Natural killer cell treated with Interleukin-12 subunit alpha and Interleukin-12 subunit beta and Interleukin-15 and Interleukin-18, amount 100 ng/mL, for 72 hours (primary cell): ENCODE measurements around the gene GSC2. TPM values are rescaled to one million over a fixed set of nuclear protein-coding genes. Genes with fewer than 3 reads are reported as not detected.

Source experiments
- ATAC-seq, 2 donors: fragments of 150-1000 bp; cut with Tn5 transposase in 1 of 2; sonication (Bioruptor Pico), chemical (Tn5 transposase) in 1 of 2; 2 replicates each; pipeline ENCODE4 v1.10.0; 2021
- DNase-seq: peaks from one replicate; pipeline ENCODE4 v3.0.0; 2022; ENCODE audit warnings: low spot score
- H3K27ac Mint-ChIP-seq, 2 donors: 1 replicate in 1 of 2; 2 replicates in 1 of 2; pipeline ENCODE4 v1.8.0; 2022; ENCODE audit warnings: mixed read lengths in 2 of 2, mild to moderate bottlenecking in 1 of 2, moderate library complexity in 1 of 2
- H3K27me3 Mint-ChIP-seq, 2 donors: 1 replicate in 1 of 2; 2 replicates in 1 of 2; pipeline ENCODE4 v1.8.0; 2022; ENCODE audit warnings: mixed read lengths in 2 of 2
- H3K36me3 Mint-ChIP-seq: one replicate; pipeline ENCODE4 v1.8.0; 2022; ENCODE audit warnings: mixed read lengths
- H3K4me1 Mint-ChIP-seq, 2 donors: 1 replicate in 1 of 2; 2 replicates in 1 of 2; pipeline ENCODE4 v1.8.0; 2022; ENCODE audit warnings: low read depth in 2 of 2, mixed read lengths in 2 of 2, mild to moderate bottlenecking in 1 of 2
- H3K4me3 Mint-ChIP-seq: one replicate; pipeline ENCODE4 v1.8.0; 2022; ENCODE audit warnings: mixed read lengths
- H3K9me3 Mint-ChIP-seq: 2 replicates; pipeline ENCODE4 v1.8.0; 2022; ENCODE audit warnings: mixed read lengths
- total RNA-seq, 2 donors: library from RNA; stranded (reverse); gene quantifications; one replicate each; pipeline ENCODE4 v1.2.3, GENCODE V29; 2022

GSC2 gene
- total RNA-seq, 2 donors from 2014 or later: not detected

- no peak for DNase-seq
- no peaks in the 10 kb centered on the region for H3K9me3 Mint-ChIP-seq
- H3K36me3 Mint-ChIP-seq: peaks cover 17% of the 10 kb centered on the region
- H3K27ac Mint-ChIP-seq: no peak overlapping the region
- H3K27me3 Mint-ChIP-seq: no peaks in the 10 kb centered on the region
- no peak overlapping the region for H3K4me3 Mint-ChIP-seq
- ATAC-seq: no peak
- H3K4me1 Mint-ChIP-seq: peaks cover 7 to 15% of the 10 kb centered on the region in 2 donors
Measured at GRCh38 chr22:19139001-19139356, 11.1 kb downstream of the GSC2 start.

GRCh38 chr22:19138217-19139000 lies 11.7 kb downstream of the GSC2 start:
- ATAC-seq (no peak), DNase-seq (no peak)
- Mint-ChIP-seq H3K9me3 (no peaks in the 10 kb centered on the region), H3K27me3 (no peaks in the 10 kb centered on the region), H3K27ac (no peak overlapping the region), H3K4me1 (peaks cover 2 to 12% of the 10 kb centered on the region in 2 donors), H3K4me3 (no peak overlapping the region), H3K36me3 (peaks cover 14% of the 10 kb centered on the region)

- no peak overlapping the region for H3K4me3 Mint-ChIP-seq
- ATAC-seq: no peak
- H3K9me3 Mint-ChIP-seq: no peaks in the 10 kb centered on the region
- no peak overlapping the region for H3K27ac Mint-ChIP-seq
- DNase-seq: no peak
- peaks cover 14% of the 10 kb centered on the region for H3K36me3 Mint-ChIP-seq
- no peaks in the 10 kb centered on the region for H3K27me3 Mint-ChIP-seq
- H3K4me1 Mint-ChIP-seq: peaks cover 0 to 10% of the 10 kb centered on the region in 2 donors
Measured at GRCh38 chr22:19137384-19138216, 12.5 kb downstream of the GSC2 start.

GRCh38 chr22:19136915-19137314 lies 13.2 kb downstream of the GSC2 start:
- peaks cover 14% of the 10 kb centered on the region for H3K36me3 Mint-ChIP-seq
- H3K4me3 Mint-ChIP-seq: no peak overlapping the region
- peaks cover 0 to 10% of the 10 kb centered on the region in 2 donors for H3K4me1 Mint-ChIP-seq
- no peaks in the 10 kb centered on the region for H3K27me3 Mint-ChIP-seq
- no peak for DNase-seq
- no peak overlapping the region for H3K27ac Mint-ChIP-seq
- ATAC-seq: no peak
- no peaks in the 10 kb centered on the region for H3K9me3 Mint-ChIP-seq

- no peak overlapping the region for H3K4me3 Mint-ChIP-seq
- no peaks in the 10 kb centered on the region for H3K27me3 Mint-ChIP-seq
- H3K4me1 Mint-ChIP-seq: peaks cover 0 to 6% of the 10 kb centered on the region in 2 donors
- ATAC-seq: no peak
- H3K36me3 Mint-ChIP-seq: peaks cover 6% of the 10 kb centered on the region
- H3K9me3 Mint-ChIP-seq: no peaks in the 10 kb centered on the region
- no peak overlapping the region for H3K27ac Mint-ChIP-seq
- no peak for DNase-seq
Measured at GRCh38 chr22:19134874-19135273, 15.2 kb downstream of the GSC2 start.

GRCh38 chr22:19134176-19134831 lies 15.8 kb downstream of the GSC2 start:
- H3K27ac Mint-ChIP-seq: no peak overlapping the region
- H3K4me3 Mint-ChIP-seq: no peak overlapping the region
- H3K4me1 Mint-ChIP-seq: peaks cover 0 to 3% of the 10 kb centered on the region in 2 donors
- H3K9me3 Mint-ChIP-seq: no peaks in the 10 kb centered on the region
- no peak for ATAC-seq
- DNase-seq: no peak
- H3K36me3 Mint-ChIP-seq: peaks cover 6% of the 10 kb centered on the region
- no peaks in the 10 kb centered on the region for H3K27me3 Mint-ChIP-seq

- peaks cover 6% of the 10 kb centered on the region for H3K36me3 Mint-ChIP-seq
- H3K4me3 Mint-ChIP-seq: no peak overlapping the region
- ATAC-seq: no peak
- DNase-seq: no peak
- peaks cover 0 to 3% of the 10 kb centered on the region in 2 donors for H3K4me1 Mint-ChIP-seq
- H3K27ac Mint-ChIP-seq: no peak overlapping the region
- H3K27me3 Mint-ChIP-seq: no peaks in the 10 kb centered on the region
- H3K9me3 Mint-ChIP-seq: no peaks in the 10 kb centered on the region
Measured at GRCh38 chr22:19133561-19133960, 16.5 kb downstream of the GSC2 start.

- H3K27ac Mint-ChIP-seq: no peak overlapping the region
- H3K4me3 Mint-ChIP-seq: no peak overlapping the region
- peaks cover 6% of the 10 kb centered on the region for H3K36me3 Mint-ChIP-seq
- no peak for DNase-seq
- peaks cover 0 to 3% of the 10 kb centered on the region in 2 donors for H3K4me1 Mint-ChIP-seq
- H3K9me3 Mint-ChIP-seq: no peaks in the 10 kb centered on the region
- no peak for ATAC-seq
- H3K27me3 Mint-ChIP-seq: no peaks in the 10 kb centered on the region
Measured at GRCh38 chr22:19132693-19133400, 17.2 kb downstream of the GSC2 start.

GRCh38 chr22:19132153-19132552 lies 17.9 kb downstream of the GSC2 start:
- H3K4me3 Mint-ChIP-seq: no peak overlapping the region
- no peaks in the 10 kb centered on the region for H3K9me3 Mint-ChIP-seq
- peaks cover 0 to 3% of the 10 kb centered on the region in 2 donors for H3K4me1 Mint-ChIP-seq
- no peak overlapping the region for H3K27ac Mint-ChIP-seq
- DNase-seq: no peak
- no peak for ATAC-seq
- H3K27me3 Mint-ChIP-seq: no peaks in the 10 kb centered on the region
- H3K36me3 Mint-ChIP-seq: peaks cover 6% of the 10 kb centered on the region

- H3K36me3 Mint-ChIP-seq: peaks cover 6% of the 10 kb centered on the region
- H3K27me3 Mint-ChIP-seq: no peaks in the 10 kb centered on the region
- ATAC-seq: no peak
- no peak for DNase-seq
- H3K9me3 Mint-ChIP-seq: no peaks in the 10 kb centered on the region
- no peak overlapping the region for H3K27ac Mint-ChIP-seq
- H3K4me1 Mint-ChIP-seq: peaks cover 0 to under 1% of the 10 kb centered on the region in 2 donors
- no peak overlapping the region for H3K4me3 Mint-ChIP-seq
Measured at GRCh38 chr22:19131685-19132015, 18.4 kb downstream of the GSC2 start.

- Mint-ChIP-seq H3K36me3 (peaks cover 6% of the 10 kb centered on the region), H3K4me3 (no peak within 1 kb of the TSS), H3K27me3 (no peaks in the 10 kb centered on the region), H3K9me3 (no peaks in the 10 kb centered on the region), H3K4me1 (no peaks in the 10 kb centered on the region), H3K27ac (no peak within 1 kb of the TSS)
- no peak for DNase-seq
- no peak for ATAC-seq
Measured at GRCh38 chr22:19130959-19131684, 19.0 kb downstream of the GSC2 start, which contains the start of gene TSSK2. Gene TSSK2, plus strand, starts transcription at chr22:19131308. Its CDS starts 92 bp downstream, at chr22:19131400.

- no peaks in the 10 kb centered on the region for H3K4me1 Mint-ChIP-seq
- H3K4me3 Mint-ChIP-seq: no peak overlapping the region
- no peaks in the 10 kb centered on the region for H3K9me3 Mint-ChIP-seq
- H3K27me3 Mint-ChIP-seq: no peaks in the 10 kb centered on the region
- H3K27ac Mint-ChIP-seq: no peak overlapping the region
- ATAC-seq: no peak
- no peaks in the 10 kb centered on the region for H3K36me3 Mint-ChIP-seq
- DNase-seq: no peak
Measured at GRCh38 chr22:19129871-19130270, 20.2 kb downstream of the GSC2 start.
